DOHH2 (cell line): ENCODE data around the gene CASP2.

ENCODE experiments used
- H3F3A ChIP-seq: fragments of 200-600 bp; sonication (generic), shearing (Covaris generic); 2 replicates; pipeline ENCODE4 v1.6.0; 2016; ENCODE audit warnings: antibody characterized with exemption, mild to moderate bottlenecking; ENCODE audit not compliant: control insufficient read depth, insufficient read depth
- H3K27ac ChIP-seq: fragments of 200-600 bp; sonication (generic); 2 replicates; pipeline ENCODE4 v1.5.1; 2014; ENCODE audit warnings: low read depth, mild to moderate bottlenecking, low read length, moderate library complexity
- H3K27me3 ChIP-seq: fragments of 200-600 bp; sonication (generic); 2 replicates; pipeline ENCODE4 v1.6.1; 2014; ENCODE audit warnings: mild to moderate bottlenecking, low read length, mixed read lengths; ENCODE audit not compliant: control insufficient read depth
- H3K36me3 ChIP-seq: fragments of 200-600 bp; sonication (generic); 2 replicates; pipeline ENCODE4 v1.6.1; 2014; ENCODE audit warnings: mild to moderate bottlenecking, low read length, moderate library complexity, mixed read lengths; ENCODE audit not compliant: control insufficient read depth
- H3K4me1 ChIP-seq: fragments of 200-600 bp; sonication (generic); 2 replicates; pipeline ENCODE4 v1.6.1; 2014; ENCODE audit warnings: mild to moderate bottlenecking, low read length, mixed read lengths; ENCODE audit not compliant: control insufficient read depth
- H3K4me2 ChIP-seq: fragments of 200-600 bp; sonication (generic); 2 replicates; pipeline ENCODE4 v1.6.0; 2014; ENCODE audit warnings: mild to moderate bottlenecking, low read length, moderate library complexity
- H3K4me3 ChIP-seq: fragments of 200-600 bp; sonication (generic); 2 replicates; pipeline ENCODE4 v1.5.1; 2014; ENCODE audit warnings: mild to moderate bottlenecking, low read length, mixed read lengths
- H3K79me2 ChIP-seq: fragments of 200-600 bp; sonication (generic); 2 replicates; pipeline ENCODE4 v1.6.1; 2014; ENCODE audit warnings: mild to moderate bottlenecking, low read length, mixed read lengths; ENCODE audit not compliant: control insufficient read depth
- H3K9me2 ChIP-seq: fragments of 200-600 bp; sonication (generic); replicated peaks from 2 replicates; pipeline ENCODE4 v1.6.1; 2014; ENCODE audit warnings: mild to moderate bottlenecking, low read length, mixed read lengths; ENCODE audit not compliant: control insufficient read depth
- H3K9me3 ChIP-seq: fragments of 200-600 bp; sonication (generic); 2 replicates; pipeline ENCODE4 v1.6.1; 2014; ENCODE audit warnings: antibody characterized with exemption, low read length, mixed read lengths; ENCODE audit not compliant: control insufficient read depth, insufficient read depth
- H4K20me1 ChIP-seq: fragments of 200-600 bp; sonication (generic); 2 replicates; pipeline ENCODE4 v1.6.0; 2014; ENCODE audit warnings: low read depth, mild to moderate bottlenecking, antibody characterized with exemption, low read length, moderate library complexity; ENCODE audit not compliant: control insufficient read depth, insufficient read depth
- EZH2phosphoT487 ChIP-seq: fragments of 200-600 bp; sonication (generic); IDR thresholded peaks from 2 replicates; pipeline ENCODE4 v1.6.1; 2017; ENCODE audit warnings: borderline replicate concordance, mild to moderate bottlenecking, antibody characterized with exemption, low read length, moderate library complexity, mixed read lengths
- TF ChIP-seq, protein P1 (sequence below): fragments of 200-600 bp; sonication (generic); IDR thresholded peaks from one replicate; pipeline ENCODE4 v1.5.1; 2014; ENCODE audit warnings: antibody characterized with exemption, mild to moderate bottlenecking, low read depth, low read length; ENCODE audit not compliant: poor library complexity, severe bottlenecking

CASP2 gene

DNA sequence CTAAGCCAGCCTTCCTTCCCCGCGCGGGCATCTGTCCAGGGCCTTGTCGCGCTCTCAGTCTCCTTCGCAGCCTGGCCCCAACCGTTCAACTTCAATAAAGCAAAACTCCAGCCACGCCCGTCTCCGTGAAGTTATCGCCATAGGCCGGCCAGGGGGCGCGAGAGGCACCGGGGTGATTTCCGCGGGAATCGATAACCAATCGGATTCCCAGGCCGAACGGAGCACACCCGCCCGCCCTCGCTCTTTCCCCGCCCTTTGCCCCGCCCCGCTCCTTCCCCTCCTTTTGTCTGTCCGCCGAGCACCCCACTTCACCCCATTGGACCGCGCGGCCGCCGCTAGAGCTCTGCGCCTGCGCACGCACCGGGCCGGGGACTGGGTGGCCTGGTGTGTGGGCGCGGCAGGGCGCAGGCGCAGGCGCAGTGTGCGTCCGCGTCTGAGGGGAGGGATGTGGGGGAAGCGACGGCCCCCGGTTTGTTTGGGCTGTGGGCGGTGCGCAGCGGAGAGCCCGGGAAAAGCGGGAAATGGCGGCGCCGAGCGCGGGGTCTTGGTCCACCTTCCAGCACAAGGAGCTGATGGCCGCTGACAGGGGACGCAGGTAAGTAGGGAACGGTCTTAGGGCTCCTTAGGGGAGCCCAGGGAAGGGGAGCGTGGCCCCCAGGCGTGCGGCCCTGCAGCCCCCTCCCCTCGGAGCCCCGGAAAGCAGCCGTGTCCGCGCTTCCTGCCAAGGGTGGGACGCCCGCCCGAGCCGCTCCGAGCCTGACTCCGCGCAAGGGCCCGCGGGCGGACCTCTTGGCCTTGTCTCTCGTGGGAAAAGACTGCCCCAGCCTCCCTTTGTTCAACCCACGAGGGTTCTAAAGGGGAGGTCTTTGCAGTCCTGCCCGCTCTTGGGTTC is at the start of gene CASP2:
TSS of gene CASP2 (plus strand) at position 417 of the 892 bp plus-strand sequence. CDS start at position 522, 105 bp downstream.
- H3K4me2 ChIP-seq: peak within 1 kb of the TSS; percentile 83
- H3K9me3 ChIP-seq: peaks cover 7% of the 10 kb centered on the region
- no peaks in the 10 kb centered on the region for H3K9me2 ChIP-seq
- no peaks in the 10 kb centered on the region for H3F3A ChIP-seq
- H4K20me1 ChIP-seq: peaks cover 22% of the 10 kb centered on the region
- peaks cover 52% of the 10 kb centered on the region for H3K36me3 ChIP-seq
- no peaks in the 10 kb centered on the region for H3K27me3 ChIP-seq
- TF ChIP-seq EZH2phosphoT487: no peak
- TF ChIP-seq, protein P1, sequence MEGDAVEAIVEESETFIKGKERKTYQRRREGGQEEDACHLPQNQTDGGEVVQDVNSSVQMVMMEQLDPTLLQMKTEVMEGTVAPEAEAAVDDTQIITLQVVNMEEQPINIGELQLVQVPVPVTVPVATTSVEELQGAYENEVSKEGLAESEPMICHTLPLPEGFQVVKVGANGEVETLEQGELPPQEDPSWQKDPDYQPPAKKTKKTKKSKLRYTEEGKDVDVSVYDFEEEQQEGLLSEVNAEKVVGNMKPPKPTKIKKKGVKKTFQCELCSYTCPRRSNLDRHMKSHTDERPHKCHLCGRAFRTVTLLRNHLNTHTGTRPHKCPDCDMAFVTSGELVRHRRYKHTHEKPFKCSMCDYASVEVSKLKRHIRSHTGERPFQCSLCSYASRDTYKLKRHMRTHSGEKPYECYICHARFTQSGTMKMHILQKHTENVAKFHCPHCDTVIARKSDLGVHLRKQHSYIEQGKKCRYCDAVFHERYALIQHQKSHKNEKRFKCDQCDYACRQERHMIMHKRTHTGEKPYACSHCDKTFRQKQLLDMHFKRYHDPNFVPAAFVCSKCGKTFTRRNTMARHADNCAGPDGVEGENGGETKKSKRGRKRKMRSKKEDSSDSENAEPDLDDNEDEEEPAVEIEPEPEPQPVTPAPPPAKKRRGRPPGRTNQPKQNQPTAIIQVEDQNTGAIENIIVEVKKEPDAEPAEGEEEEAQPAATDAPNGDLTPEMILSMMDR: no peak
- peak within 1 kb of the TSS; percentile 64 for H3K27ac ChIP-seq
- H3K79me2 ChIP-seq: peaks cover 46% of the 10 kb centered on the region
- H3K4me1 ChIP-seq: peaks cover 52% of the 10 kb centered on the region
- H3K4me3 ChIP-seq: peak within 1 kb of the TSS; percentile 94

DNA sequence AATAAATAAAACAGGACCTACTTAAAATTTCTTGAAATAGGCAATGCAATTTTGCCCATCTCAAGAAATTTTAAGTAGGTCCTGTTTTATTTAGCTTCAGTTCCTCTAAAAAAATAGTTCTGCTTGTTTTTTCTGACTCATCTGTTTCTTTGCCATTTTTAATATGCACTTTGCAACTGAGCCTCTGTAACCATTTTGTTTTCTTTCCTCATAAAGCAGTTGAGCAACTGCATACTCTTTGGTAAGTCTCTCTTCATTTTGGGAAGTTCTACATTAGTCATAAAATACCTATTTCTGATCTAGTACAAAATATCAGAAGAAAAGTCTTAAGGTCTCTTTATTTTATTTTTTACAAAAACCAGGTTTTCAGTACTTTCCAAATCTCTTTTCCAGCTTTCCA is 48.3 kb upstream of the CASP2 start:
- no peak for TF ChIP-seq EZH2phosphoT487
- TF ChIP-seq, protein P1: no peak
- no peaks in the 10 kb centered on the region for H3K79me2 ChIP-seq
- no peaks in the 10 kb centered on the region for H4K20me1 ChIP-seq
- H3F3A ChIP-seq: no peaks in the 10 kb centered on the region
- H3K36me3 ChIP-seq: no peaks in the 10 kb centered on the region
- H3K4me2 ChIP-seq: no peak overlapping the region
- H3K4me3 ChIP-seq: no peak overlapping the region
- no peak overlapping the region for H3K27ac ChIP-seq
- H3K9me3 ChIP-seq: 0 out of 2 replicates have a peak, but pooled peaks cover 3% of the 10 kb centered on the region
- peaks cover 8% of the 10 kb centered on the region for H3K4me1 ChIP-seq
- H3K27me3 ChIP-seq: peaks cover 9% of the 10 kb centered on the region; the same call in 1 of the 2 replicates
- no peaks in the 10 kb centered on the region for H3K9me2 ChIP-seq

DNA sequence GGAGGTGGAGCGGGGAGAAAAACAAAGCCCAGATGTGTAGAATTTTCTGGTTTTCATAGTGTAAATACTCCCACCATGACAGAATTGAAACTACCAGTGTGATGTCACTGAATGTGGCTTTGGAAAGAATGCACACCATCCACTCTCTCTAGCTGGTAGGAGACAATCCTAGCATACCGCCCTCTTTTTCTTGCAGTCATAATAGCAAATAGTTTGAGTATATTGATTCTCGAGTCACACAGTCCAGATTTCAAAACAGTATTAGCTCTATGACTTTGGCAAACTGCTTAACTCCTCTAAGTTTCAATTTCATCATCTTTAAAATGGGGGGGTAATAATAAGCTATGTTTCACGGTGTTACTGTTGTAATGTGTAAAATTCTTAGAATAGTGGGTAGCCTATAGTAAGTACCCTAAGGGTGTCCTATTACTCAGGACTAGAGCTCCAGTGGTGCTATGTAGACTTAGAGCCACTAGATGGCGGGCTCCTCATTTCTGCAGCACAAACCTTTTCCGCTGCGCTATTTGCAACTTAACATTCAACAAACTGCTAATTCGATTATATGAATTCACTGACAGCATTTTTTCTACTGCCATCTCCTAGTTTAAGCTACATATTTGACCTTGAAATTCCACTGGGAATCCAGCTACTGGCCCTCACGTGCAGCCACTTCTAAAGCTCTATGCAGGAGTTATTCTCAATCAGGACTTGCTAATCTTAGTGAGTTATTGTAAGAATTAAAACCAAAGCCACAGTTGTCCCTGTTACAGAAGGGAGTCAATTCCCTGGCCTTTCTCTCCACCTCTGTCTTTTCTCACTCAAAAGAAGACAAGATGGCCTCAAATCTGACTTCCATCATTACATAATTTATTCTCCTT is 47.6 kb upstream of the CASP2 start:
- Histone ChIP-seq H3K4me1 (peaks cover 13% of the 10 kb centered on the region), H3K27me3 (peaks cover 9% of the 10 kb centered on the region; the same call in 1 of the 2 replicates), H3K9me2 (no peaks in the 10 kb centered on the region), H3K36me3 (no peaks in the 10 kb centered on the region), H4K20me1 (no peaks in the 10 kb centered on the region), H3K4me2 (0 out of 2 replicates have a peak overlapping the region, but pooled peaks have one; percentile 21), H3K27ac (no peak overlapping the region), H3K4me3 (no peak overlapping the region), H3K79me2 (no peaks in the 10 kb centered on the region), H3K9me3 (0 out of 2 replicates have a peak, but pooled peaks cover 3% of the 10 kb centered on the region), H3F3A (no peaks in the 10 kb centered on the region)
- TF ChIP-seq EZH2phosphoT487: no peak
- TF ChIP-seq, protein P1: peak; percentile 99
